Parathyroid adenoma (tissue), 2 donors: ENCODE results near the gene ACVR1C.

Source experiments
- H2AFZ ChIP-seq: fragments of 300-600 bp; sonication (generic); one replicate; pipeline ENCODE4 v1.7.0; 2017; ENCODE audit warnings: antibody characterized with exemption, mild to moderate bottlenecking
- H3K27ac ChIP-seq: fragments of 300-600 bp; sonication (generic); one replicate; pipeline ENCODE4 v1.7.0; 2017
- H3K27me3 ChIP-seq: fragments of 300-600 bp; sonication (generic); one replicate; pipeline ENCODE4 v1.7.0; 2017; ENCODE audit warnings: low read length; ENCODE audit not compliant: control insufficient read depth, insufficient read depth
- H3K36me3 ChIP-seq: fragments of 300-600 bp; sonication (generic); one replicate; pipeline ENCODE4 v1.7.0; 2017; ENCODE audit warnings: low read length; ENCODE audit not compliant: control insufficient read depth, insufficient read depth
- H3K4me1 ChIP-seq: fragments of 300-600 bp; sonication (generic); one replicate; pipeline ENCODE4 v1.7.0; 2017; ENCODE audit warnings: control low read depth
- H3K4me2 ChIP-seq: fragments of 300-600 bp; sonication (generic); one replicate; pipeline ENCODE4 v1.7.0; 2017; ENCODE audit warnings: low read length
- H3K4me3 ChIP-seq: fragments of 300-600 bp; sonication (generic); one replicate; pipeline ENCODE4 v1.7.0; 2017; ENCODE audit warnings: low read depth, low read length
- H3K79me2 ChIP-seq: fragments of 300-600 bp; sonication (generic); one replicate; pipeline ENCODE4 v1.7.0; 2017; ENCODE audit warnings: control low read depth
- H3K9ac ChIP-seq: fragments of 300-600 bp; sonication (generic); one replicate; pipeline ENCODE4 v1.7.0; 2017; ENCODE audit warnings: mild to moderate bottlenecking
- H3K9me3 ChIP-seq: fragments of 300-600 bp; sonication (generic); one replicate; pipeline ENCODE4 v1.7.0; 2017; ENCODE audit warnings: low read length; ENCODE audit not compliant: control insufficient read depth
- TF ChIP-seq, protein P1 (sequence below): fragments of 300-600 bp; sonication (generic); IDR thresholded peaks from one replicate; pipeline ENCODE4 v1.7.0; 2017; ENCODE audit warnings: antibody characterized with exemption, mild to moderate bottlenecking
- donor health status: primary hyperparathyroidism.

ACVR1C gene

DNA sequence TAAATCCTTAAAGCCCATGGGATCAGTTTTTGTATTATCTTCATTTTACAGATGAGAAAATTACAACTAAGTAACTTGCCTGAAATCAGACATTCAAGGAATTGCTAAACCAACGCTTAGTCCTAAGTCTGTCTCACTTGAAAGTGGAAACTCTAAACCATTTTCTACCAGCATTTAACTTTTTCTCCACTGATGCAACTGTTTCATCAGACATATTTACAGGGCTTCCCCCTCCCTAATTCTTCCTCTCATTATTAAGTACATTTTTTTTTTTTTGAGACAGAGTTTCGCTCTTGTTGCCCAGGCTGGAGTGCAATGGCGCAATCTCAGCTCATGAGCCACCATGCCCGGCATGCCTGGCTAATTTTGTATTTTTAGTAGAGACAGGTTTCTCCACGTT is 88.6 kb downstream of the ACVR1C start:
- TF ChIP-seq, protein P1, sequence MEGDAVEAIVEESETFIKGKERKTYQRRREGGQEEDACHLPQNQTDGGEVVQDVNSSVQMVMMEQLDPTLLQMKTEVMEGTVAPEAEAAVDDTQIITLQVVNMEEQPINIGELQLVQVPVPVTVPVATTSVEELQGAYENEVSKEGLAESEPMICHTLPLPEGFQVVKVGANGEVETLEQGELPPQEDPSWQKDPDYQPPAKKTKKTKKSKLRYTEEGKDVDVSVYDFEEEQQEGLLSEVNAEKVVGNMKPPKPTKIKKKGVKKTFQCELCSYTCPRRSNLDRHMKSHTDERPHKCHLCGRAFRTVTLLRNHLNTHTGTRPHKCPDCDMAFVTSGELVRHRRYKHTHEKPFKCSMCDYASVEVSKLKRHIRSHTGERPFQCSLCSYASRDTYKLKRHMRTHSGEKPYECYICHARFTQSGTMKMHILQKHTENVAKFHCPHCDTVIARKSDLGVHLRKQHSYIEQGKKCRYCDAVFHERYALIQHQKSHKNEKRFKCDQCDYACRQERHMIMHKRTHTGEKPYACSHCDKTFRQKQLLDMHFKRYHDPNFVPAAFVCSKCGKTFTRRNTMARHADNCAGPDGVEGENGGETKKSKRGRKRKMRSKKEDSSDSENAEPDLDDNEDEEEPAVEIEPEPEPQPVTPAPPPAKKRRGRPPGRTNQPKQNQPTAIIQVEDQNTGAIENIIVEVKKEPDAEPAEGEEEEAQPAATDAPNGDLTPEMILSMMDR, result no peak
- H3K4me3 ChIP-seq, result no peak overlapping the region
- H3K27ac ChIP-seq, result no peak overlapping the region
- no peaks in the 10 kb centered on the region for H3K36me3 ChIP-seq
- H2AFZ ChIP-seq, result no peak overlapping the region
- no peak overlapping the region for H3K9ac ChIP-seq
- no peak overlapping the region for H3K4me2 ChIP-seq
- H3K4me1 ChIP-seq, result no peaks in the 10 kb centered on the region
- no peaks in the 10 kb centered on the region for H3K9me3 ChIP-seq
- H3K27me3 ChIP-seq, result no peaks in the 10 kb centered on the region
- H3K79me2 ChIP-seq, result no peaks in the 10 kb centered on the region

DNA sequence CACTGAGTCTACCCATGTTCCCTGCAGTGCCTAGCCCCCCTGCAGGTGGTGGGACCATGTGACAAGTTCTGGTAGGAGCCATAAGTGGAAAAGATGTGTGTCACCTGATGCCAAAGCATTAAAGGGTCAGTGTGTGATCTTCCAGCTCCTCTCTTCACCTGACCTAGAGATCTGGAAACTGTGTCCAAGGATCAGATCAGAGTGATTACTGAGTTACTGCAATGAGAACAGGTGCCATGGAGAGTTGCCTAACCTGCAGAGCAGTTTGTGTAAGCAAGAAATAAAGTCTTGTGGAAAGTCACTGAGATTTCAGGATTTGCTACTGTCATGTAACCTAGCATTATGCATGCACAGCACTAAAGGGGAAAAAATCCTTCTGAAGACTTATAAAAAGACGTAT is 90.6 kb downstream of the ACVR1C start:
- no peaks in the 10 kb centered on the region for H3K36me3 ChIP-seq
- no peaks in the 10 kb centered on the region for H3K27me3 ChIP-seq
- H2AFZ ChIP-seq, result no peak overlapping the region
- H3K27ac ChIP-seq, result no peak overlapping the region
- TF ChIP-seq, protein P1, result no peak
- H3K4me3 ChIP-seq, result no peak overlapping the region
- no peak overlapping the region for H3K9ac ChIP-seq
- H3K4me2 ChIP-seq, result no peak overlapping the region
- no peaks in the 10 kb centered on the region for H3K9me3 ChIP-seq
- H3K4me1 ChIP-seq, result no peaks in the 10 kb centered on the region
- H3K79me2 ChIP-seq, result no peaks in the 10 kb centered on the region

DNA sequence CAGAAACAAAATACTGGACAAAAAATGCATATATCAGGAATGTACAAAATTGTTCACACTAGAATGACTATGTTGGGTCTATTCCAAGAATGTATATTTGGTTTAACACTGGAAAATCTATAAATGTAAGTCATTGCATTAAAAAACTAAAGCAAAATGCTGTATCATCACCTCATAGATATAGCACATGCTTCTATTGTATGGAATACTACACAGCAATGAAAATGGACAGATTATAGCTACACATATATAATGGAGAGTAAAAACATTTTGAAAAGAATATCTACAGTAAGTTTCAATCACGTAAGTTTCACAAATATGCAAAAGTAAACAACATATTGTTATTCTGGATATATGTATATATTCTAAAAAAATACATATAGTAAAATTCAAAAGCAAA is 91.8 kb downstream of the ACVR1C start:
- Histone ChIP-seq H3K4me2 (no peak overlapping the region), H3K4me1 (no peaks in the 10 kb centered on the region), H2AFZ (no peak overlapping the region), H3K79me2 (no peaks in the 10 kb centered on the region), H3K4me3 (no peak overlapping the region), H3K9me3 (no peaks in the 10 kb centered on the region), H3K36me3 (no peaks in the 10 kb centered on the region), H3K27ac (no peak overlapping the region), H3K27me3 (no peaks in the 10 kb centered on the region), H3K9ac (no peak overlapping the region)
- TF ChIP-seq, protein P1, result no peak

DNA sequence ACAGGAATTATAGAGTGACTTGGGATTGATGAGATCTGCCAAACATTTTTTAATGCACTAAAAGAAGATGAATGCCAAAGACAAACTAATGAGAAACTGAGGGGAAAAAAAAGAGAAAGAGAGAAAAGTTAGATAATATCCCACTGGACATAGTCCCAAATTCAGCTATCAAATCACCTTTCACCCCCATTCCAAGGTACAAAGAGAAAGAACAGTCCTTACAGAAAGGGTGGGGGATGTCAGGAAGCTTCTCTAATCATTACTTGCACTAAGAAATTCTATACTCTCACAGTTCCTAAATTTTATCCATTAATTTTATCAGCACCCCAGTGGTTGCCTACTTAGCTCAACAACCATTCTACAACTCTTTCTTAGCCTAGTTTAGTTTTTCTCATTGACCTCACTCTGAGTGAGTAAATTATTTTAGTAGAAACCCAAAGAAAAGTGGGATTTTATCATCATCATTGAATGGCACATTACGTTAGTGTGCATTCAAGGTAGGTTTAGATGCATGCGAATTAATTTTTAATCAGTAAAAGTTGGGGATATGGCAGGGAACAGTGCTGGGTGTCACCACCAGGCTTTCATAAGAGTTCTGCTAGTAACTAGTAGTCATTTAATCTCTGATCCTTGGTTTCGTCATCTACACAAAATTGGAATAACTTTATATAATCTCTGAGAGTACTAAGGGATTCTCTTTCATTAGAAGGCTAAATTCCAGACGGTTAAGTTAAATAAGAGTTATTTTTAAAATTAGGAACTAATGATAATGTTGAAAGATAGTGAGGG is 99.5 kb downstream of the ACVR1C start:
- Histone ChIP-seq H3K79me2 (no peaks in the 10 kb centered on the region), H3K4me3 (no peak overlapping the region), H3K27ac (no peak overlapping the region), H3K9ac (no peak overlapping the region), H3K9me3 (no peaks in the 10 kb centered on the region), H3K36me3 (no peaks in the 10 kb centered on the region), H3K27me3 (no peaks in the 10 kb centered on the region), H3K4me2 (no peak overlapping the region), H3K4me1 (no peaks in the 10 kb centered on the region), H2AFZ (no peak overlapping the region)
- TF ChIP-seq, protein P1, result no peak

DNA sequence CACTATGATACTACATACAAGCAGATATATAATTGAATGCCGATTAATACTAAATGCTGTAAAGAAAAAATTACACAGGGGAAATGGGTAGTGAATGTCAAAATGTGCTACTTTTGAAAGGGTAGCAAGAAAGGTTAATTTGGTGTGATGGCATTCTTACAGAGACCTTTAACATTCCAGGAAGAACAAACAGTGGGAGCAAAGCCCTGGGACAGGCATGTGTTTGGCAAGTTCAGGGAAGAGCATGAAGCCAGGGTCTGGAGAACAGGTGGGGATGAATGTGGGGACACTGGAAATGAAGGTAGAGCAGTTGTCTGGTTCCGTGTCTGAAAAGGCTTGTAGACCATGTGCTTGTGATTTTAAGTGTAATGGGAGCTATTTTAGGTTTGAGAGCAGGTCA is 102.6 kb downstream of the ACVR1C start:
- Histone ChIP-seq H3K9me3 (no peaks in the 10 kb centered on the region), H3K79me2 (no peaks in the 10 kb centered on the region), H2AFZ (no peak overlapping the region), H3K36me3 (no peaks in the 10 kb centered on the region), H3K27ac (no peak overlapping the region), H3K4me3 (no peak overlapping the region), H3K9ac (no peak overlapping the region), H3K4me2 (no peak overlapping the region), H3K4me1 (no peaks in the 10 kb centered on the region), H3K27me3 (no peaks in the 10 kb centered on the region)
- TF ChIP-seq, protein P1, result no peak
